NCI-H1105 (cell line): ENCODE results near the gene CCDC116.
"Not testable (repeated sequence)": the region's sequence is repeated elsewhere in the genome, so short reads cannot be mapped to it uniquely, and the experiment has no call there.

Experiments
- DNase-seq: peaks from one replicate; lab custom pipeline; 2025; lab: John Stamatoyannopoulos, UW

The CCDC116 gene

GRCh38 chr22:21609556-21610157, 22.9 kb upstream of the CCDC116 start:
- not testable (repeated sequence) for DNase-seq

DNA sequence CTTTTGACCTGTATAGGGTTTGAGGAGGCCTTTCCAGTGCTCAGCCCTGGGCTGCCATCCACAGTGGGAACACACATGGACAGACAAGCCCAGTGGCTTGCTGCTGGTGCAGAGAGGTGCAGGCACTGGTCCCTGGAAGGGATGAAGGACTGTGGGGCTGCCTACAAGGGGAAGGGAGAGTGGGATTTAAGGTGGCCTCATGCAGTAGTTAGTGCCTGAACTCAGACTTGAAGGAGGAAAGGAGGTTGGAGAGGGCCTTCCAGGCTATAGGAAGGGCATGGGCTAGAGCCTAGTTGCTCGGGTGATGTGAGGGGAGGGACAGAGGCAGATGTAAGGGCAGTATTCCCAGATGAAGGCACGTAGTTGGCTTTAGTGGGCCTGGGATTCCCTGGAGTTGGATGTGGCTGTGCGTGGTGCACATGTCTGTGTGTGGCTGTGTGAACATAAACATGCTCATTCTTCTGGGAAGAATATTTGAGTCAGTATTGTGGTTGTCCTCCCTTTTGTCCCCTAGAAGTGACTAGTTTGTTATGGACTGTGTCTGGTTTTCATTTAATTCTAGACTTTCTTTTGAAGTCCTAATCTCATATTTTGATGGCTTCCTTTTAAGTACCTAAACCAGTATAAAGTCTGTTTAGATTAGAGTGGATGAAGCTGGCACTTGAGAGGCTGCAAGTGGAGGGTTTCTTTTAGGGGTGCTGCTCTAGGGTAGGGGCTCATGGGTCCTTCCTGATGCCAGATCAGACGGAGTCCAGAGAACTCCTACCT, 21.2 kb upstream of the CCDC116 start:
- DNase-seq = no peak

GRCh38 chr22:21612858-21613257, 19.7 kb upstream of the CCDC116 start:
- DNase-seq = no peak

- no peak for DNase-seq
Measured at GRCh38 chr22:21613553-21614233, 18.9 kb upstream of the CCDC116 start.

DNA sequence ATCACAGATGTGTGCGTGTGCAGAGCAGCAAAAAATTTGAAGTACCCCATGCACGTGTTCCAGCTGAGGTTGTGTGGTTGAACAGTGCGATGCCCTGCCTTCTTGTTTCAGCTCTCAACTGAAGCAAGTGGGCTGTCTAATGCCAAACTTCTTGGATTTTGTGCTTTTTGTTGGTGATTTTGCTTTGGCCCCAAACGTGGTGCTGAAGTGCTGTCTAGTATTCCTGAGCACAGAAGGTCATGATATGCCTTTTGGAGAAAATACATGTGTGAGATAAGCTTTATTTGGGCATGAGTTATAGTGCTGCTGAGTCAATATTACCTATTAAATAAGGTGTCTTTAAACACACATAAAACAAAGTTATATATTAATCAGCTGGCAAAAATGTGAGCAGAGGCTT, 16.8 kb upstream of the CCDC116 start:
- DNase-seq = no peak

DNA sequence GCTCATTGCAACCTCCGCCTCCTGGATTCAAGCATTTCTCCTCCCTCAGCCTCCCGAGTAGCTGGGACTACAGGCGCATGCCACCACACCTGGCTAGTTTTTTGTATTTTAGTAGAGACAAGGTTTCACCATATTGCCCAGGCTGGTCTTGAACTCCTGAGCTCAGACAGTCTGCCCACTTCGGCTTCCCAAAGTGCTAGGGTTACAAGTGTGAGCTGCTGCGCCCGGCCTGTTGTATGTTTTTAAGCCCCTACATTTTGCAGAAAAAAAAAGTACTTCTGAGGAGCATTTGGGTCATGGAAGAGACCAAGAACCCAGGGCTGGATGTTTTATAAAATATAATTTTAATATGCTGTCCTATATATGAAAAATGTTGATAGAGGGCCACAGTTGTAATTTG, 15.2 kb upstream of the CCDC116 start:
- DNase-seq = not testable (repeated sequence)

DNA sequence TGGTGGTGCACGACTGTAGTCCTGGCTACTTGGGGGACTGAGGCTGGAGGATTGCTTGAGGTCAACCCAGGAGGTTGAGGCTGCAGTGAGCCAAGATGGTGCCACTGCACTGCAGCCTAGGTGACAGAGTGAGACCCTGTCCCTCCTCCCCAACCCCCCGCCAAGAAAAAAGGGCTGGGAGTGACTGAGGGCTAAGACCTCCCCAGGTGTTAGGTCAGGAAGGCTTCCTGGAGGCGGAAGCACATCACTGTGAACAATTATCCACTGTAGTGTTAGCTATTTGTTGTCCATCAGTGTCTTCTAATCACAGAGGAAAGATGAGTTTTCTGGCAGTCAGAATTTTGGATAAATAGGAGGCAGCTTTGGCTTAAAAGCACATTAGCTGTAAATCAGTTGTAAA, 11.5 kb upstream of the CCDC116 start:
- DNase-seq = no peak

- DNase-seq = no peak
Measured at GRCh38 chr22:21622011-21622918, 10.3 kb upstream of the CCDC116 start.

DNA sequence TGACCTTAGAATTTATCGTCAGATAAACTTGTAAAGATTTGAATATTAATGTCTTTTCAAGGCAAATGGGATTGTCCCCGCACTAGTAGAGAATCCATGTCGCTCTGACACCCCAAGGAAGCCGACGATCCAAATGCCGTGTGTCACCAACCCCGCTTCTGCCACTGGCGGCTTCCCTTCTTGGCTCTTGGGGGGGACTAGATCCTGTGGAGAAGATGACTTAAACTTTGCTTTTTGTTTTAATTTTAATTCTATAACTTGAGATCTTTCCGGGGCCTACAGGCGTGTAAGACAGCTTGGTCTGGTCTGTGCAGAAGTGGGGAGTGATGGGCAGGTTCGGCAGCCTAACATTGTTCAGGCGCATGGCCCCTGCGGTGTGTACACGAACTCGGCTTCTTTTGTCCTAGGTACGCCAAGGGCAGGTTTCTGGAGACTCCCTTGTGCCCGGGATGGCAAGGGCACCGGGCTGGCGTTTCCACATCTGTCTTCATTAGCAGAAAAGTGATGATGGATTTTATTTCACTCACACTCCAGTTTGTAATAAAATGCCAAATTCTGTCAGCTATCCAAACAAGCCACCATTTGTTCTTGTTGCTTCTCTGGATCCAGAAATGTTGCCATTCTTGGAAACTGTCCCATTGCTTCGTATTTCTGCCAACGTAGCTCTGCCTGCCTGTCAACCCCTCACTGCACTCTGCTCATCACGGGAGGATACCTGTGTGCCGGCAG, 9.5 kb upstream of the CCDC116 start:
- no peak for DNase-seq

DNA sequence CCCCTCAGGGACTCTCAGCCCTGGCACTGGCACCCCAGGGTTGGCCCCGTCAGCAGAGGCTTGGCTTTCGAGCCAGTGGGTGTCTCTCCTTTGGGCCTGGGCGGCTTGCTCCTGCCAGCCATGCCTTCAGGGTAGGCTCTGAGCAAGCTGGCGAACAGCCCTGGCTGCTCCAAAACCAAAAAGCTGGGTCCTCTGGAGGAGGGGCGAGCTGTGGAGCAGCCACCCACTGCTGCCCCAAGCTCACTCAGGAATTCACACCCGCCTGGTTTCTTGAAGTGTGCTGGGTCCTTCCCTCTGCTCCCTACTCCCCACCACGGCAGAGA, 9.0 kb upstream of the CCDC116 start:
- no peak for DNase-seq

- no peak for DNase-seq
Measured at GRCh38 chr22:21624120-21624879, 8.3 kb upstream of the CCDC116 start.

GRCh38 chr22:21624880-21625791, 7.4 kb upstream of the CCDC116 start:
- DNase-seq = no peak

- DNase-seq = no peak
Measured at GRCh38 chr22:21626073-21626734, 6.4 kb upstream of the CCDC116 start.

DNA sequence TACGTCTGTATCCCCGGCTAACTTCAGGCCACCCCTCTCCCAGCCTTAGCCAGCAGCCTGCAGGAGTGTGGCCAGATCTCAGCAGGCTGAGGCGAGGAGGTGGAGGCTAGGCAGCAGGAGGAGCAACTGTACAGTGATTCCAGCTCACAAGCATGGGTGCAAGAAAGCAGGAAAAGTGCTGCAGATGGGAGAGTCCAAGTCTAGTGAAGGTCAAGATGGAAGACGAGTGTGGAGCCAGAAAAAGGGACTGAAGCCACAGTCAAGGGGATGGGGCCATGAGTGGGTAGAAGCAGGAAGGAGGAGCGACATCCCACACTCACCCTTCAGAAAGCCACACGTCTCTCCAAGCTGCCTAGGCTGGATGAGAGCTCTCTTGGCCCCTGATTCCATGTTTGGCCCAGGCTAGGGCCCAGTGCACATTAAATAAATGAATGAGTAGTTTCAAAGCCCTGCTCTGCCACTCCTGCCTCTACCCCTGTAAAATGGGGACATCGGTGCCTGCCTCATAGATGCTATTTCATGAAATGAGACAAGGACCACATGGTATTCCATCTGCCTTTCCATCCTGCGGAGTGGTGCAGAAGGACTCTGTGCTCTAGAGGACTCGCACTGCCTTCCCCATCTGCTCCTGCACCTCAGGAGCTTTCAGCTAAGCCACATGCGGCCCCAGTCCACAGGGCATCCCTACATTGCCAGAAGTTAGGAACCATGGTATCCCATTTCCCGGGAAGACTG, 5.7 kb upstream of the CCDC116 start:
- DNase-seq = no peak

DNA sequence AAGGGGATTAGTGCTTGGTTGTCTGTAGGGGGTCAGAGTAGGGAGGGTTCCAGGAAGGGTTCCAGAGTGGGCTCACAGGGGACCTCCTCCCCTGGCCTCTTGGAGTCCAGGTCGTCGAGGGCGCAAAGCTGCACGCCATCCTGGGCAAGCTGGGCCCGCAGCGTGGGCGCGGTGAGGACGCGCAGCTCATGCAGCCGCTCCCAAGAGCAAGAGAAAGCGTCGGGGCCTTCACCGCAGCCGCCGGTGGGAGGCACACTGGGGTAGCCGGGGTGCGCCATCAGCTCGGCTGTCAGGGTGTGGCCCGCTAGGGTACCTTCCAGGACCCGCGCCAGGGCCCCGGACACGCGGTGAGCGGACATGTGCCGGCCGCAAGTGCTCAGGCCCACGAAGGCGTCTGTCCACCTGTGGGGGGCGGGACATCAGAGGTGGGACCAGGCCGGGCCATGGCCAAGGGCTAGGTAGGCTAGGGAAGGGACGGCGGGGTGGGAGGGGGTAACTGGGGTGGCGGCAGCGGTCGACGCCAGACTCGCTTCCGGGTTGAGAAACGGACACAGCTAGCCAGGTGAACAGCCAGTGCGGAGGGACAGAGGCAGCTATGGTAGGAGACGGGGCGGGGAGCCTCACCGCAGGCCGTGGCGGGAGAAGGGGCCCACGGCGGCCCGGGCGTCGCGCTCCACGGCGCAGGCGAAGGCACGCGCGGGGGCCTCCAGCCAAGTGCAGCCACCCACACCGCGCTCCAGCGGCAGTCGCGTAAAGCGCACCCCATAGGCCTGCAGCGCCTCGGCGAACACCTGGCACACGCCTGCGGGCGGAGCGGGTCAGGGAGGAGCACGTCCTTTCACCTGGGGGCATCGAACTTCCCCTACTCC, 3.9 kb upstream of the CCDC116 start:
- DNase-seq = no peak

- peak; percentile 86 for DNase-seq
Measured at GRCh38 chr22:21629255-21630149, 3.1 kb upstream of the CCDC116 start, which contains the start of gene YDJC. Gene YDJC (minus strand): TSS chr22:21630022. CDS start chr22:21630014, 8 bp downstream.
